Left ventricle myocardium superior (tissue), 1 donor: ENCODE data around the gene CLCF1. TPM values are rescaled to one million over a fixed set of nuclear protein-coding genes. Genes with fewer than 3 reads are reported as not detected.

Source experiments
- ATAC-seq: fragments of 200-7000 bp; cut with Tn5 transposase; one replicate; pipeline ENCODE4 v1.9.1; 2020; ENCODE audit warnings: mild to moderate bottlenecking, moderate library complexity
- DNase-seq: peaks from one replicate; pipeline ENCODE4 v3.0.0-alpha.2; 2020
- intact Hi-C: fragments of 100-400 bp; cut with micrococcal nuclease; formaldehyde crosslinking; loops from one replicate; pipeline ENCODE4 v1.11.0; 2022
- long read RNA-seq: library from polyadenylated mRNA; unstranded; transcript quantifications from one replicate; pipeline ENCODE4 v2.0.0, GENCODE V29; 2021
- total RNA-seq: library from RNA; stranded (reverse); fragmentation: NEBNext Ultra II Directional; extraction: Animal tissue kit (Norgen Biotek cat#: 25700); gene quantifications from one replicate; pipeline ENCODE4 v1.2.1, GENCODE V29; 2021
- donor health status: DM: no; HTN: yes; CAD: no; lungs with severe emphysema.

Gene CLCF1
- 0.89 TPM for total RNA-seq
- long read RNA-seq, partial matches to known transcripts: 0 of 1 reads
- long read RNA-seq, other reads (novel, unspliced or antisense): 1 of 1 reads

DNA sequence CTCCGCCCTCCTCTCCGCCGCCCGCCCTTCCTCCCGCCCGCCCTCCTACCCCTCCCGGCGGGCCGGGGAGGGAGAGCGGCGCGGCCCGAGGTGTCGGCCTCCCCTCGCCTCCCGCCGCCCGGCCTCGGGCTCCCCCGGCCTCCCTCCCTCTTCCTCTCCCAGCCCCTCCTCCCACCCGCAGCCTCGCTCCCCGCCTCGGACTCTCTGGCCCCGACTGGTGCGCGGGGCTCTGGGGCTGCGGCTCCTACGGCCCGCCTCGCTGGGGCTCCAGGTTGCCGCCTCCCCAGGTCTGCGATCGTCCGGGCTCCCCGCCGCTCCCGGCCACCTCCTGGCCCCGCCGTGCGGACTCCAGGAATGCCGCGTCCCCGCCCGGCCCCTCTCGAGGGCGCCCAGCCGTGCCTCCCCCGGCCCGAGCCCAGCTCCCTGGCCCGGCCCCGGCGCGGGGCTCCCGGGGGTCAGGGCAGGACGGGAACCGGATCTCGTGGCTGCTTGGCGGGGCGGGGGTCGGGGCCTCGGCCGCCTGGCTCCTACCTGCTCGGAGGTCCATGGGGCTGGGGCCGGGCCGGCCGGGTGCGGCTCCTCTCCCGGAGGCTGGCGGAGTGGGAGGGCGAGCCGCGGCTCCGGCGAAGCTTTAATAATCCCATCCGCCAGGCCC lies at the start of gene CLCF1:
Gene CLCF1, minus strand, starts transcription at position 606 of the 655 bp plus-strand sequence. Its CDS starts 59 bp downstream, at position 547.
- intact Hi-C loops: no loop called here
- peak; percentile 74 for ATAC-seq

GRCh38 chr11:67422891-67423290 lies 49.5 kb upstream of the CLCF1 start:
- intact Hi-C loops: no loop called here
- DNase-seq (no peak), ATAC-seq (no peak)

More for the DNA sequence above, at the start of gene CLCF1:
- peak; percentile 81 for DNase-seq

GRCh38 chr11:67421430-67422031 lies 48.1 kb upstream of the CLCF1 start:
- DNase-seq (no peak), ATAC-seq (no peak)
- intact Hi-C loops: no loop called here

DNA sequence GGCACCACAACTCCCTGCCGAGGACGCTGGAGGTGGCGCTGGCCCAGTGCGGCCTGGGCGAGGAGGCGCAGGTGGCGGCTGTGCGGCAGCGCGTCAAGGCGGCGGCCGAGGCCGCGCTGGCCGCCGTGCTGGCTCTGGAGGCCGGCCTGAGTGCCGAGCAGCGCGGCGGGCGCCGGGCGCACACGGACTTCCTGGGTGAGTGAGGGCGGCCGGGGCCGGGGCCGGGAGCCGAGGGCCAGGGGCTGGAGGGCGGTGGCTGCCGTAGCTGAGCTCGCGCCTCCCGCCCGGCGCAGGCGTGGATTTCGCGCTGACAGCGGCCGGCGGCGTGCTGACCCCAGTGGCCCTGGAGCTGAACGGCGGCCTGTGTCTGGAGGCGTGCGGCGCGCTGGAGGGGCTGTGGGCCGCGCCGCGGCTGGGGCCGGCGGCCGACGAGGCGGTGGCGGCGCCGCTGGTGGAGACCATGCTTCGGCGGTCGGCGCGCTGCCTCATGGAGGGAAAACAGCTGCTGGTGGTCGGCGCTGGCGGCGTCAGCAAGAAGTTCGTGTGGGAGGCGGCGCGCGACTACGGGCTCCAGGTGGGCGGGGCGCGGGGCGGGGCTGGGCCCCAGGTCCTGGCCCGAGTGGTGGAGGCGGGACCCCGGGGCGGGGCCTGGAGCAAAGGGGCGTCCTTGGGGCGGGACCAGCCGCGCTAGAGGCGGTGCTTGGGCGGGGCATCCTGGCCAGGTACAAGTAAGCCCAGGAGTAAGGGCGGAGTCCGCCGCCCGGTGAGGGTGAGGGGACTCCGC lies 47.4 kb upstream of the CLCF1 start:
- peak; percentile 99 for DNase-seq
- intact Hi-C loops: no loop called here
- peak; percentile 90 for ATAC-seq

DNA sequence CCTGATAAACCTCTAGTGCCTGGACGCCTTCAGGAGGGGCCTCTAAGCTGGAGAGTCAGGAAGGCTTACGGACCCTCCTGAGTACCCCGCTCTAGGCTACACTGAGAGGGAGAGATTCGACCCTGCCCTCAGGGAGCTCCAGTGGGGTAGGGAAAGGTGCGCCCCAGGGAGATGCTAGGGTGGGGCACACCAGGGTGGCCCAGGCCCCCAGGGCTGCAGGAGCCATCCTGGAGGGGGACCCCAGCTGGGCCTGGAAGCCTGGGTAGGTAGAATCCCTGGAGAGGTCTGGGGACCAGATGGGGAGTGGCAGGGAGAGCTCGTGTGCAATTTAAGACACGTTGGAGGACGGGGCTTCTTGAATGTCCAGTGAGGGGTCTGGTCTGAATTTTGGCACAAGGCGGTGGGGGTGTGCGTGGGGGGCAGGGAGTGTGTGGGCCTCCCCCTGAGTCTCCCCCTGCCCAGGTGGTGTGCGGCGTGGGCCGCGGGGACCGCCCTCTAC lies 46.8 kb upstream of the CLCF1 start:
- no peak for ATAC-seq
- intact Hi-C loops: no loop called here

DNA sequence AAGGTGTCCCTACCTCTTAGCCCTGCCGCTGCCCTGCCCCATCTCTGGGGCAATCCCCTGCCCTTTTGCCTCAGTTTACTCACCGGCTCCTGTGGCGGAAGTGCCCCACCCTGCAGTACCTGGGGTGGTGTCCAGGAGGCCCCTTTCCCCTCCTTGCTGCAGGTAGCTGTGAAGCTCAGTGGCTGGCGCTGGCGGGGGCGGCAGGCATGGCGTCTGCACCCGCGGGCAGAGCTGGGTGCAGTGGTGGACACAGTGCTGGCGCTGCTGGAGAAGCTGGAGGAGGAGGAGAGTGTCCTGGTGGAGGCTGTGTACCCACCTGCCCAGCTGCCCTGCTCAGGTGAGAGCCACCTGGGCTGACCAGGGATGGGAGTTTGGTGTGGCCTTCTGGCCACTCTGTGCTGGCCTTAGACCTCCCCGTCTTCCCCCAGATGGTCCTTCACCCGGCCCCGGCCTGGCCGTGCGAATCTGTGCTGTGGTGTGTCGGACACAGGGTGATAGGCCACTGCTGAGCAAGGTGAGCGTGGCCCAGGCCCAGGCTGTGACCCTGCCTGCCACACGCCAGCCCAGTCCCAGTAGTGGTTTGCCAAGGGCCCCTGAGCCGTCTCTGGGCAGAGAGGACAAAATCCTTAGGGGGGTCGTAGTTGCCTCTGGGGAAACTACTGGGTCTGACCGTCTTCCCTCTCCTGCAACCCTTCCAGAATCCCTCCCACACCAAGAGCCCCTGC lies 46.1 kb upstream of the CLCF1 start:
- DNase-seq: no peak
- ATAC-seq: no peak

More for the DNA sequence above, 46.8 kb upstream of the CLCF1 start:
- no peak for DNase-seq

GRCh38 chr11:67418476-67419281 lies 45.3 kb upstream of the CLCF1 start:
- ATAC-seq: peak; percentile 50
- peak; percentile 78 for DNase-seq
- intact Hi-C loops: no loop called here

More for the DNA sequence above, 46.1 kb upstream of the CLCF1 start:
- intact Hi-C loops: no loop called here

GRCh38 chr11:67417425-67417824 lies 44.0 kb upstream of the CLCF1 start:
- intact Hi-C loops: no loop called here
- no peak for ATAC-seq
- no peak for DNase-seq

DNA sequence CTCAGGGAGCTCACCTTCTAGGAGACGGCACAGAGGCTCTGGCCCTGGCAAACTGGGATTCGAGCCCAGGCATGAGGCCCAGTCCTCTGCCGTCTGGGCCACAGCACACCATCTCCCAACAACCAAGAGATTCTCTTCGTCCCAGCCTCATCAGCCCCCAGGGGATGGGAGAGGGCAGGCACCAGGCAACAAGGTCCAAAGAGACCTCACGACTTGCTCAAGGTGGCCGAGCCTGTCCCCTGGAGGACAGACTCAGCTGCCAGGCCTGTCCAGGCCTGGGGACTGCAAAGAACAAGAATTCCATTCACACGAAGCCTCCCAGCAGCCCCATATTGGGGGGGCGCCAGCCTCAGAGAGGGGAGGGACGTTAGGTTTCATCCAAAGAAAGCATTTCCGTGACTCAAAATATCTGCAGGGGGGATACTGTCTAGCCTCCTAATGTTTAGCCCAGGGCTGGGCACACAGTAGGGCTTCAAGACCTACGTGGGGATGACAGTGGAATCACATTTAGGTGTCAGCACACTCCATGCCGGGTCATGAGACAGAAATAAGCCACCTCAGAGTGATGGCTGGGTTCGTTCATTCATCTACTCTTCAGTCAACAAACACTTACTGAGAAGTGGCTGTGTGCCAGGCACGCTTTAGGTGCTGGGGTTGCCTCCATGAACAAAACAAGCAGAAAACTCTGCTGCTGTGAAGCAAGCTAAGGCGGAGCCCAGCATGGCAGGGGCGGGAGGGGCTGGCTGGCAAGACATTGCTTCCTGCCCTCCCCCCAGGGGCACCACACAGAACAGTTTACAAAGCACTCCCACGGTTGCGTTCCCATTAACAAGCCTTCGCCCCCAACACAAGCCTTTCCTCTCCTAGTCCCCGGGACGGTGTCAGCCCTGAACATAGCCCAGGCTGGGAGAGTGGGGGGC lies 43.3 kb upstream of the CLCF1 start:
- DNase-seq (no peak), ATAC-seq (no peak)
- intact Hi-C loops: no loop called here

- ATAC-seq: peak; percentile 44
- intact Hi-C loops: no loop called here
- peak; percentile 72 for DNase-seq
Measured at GRCh38 chr11:67415501-67416304, 42.3 kb upstream of the CLCF1 start, which contains the start of gene CARNS1. TSS of gene CARNS1 (plus strand) at chr11:67415678. CDS start at chr11:67416200, 522 bp downstream.

- ATAC-seq (no peak), DNase-seq (no peak)
- intact Hi-C loops: no loop called here
Measured at GRCh38 chr11:67413266-67413849, 40.0 kb upstream of the CLCF1 start.

- intact Hi-C loops: no loop called here
- ATAC-seq: no peak
- no peak for DNase-seq
Measured at GRCh38 chr11:67412495-67413179, 39.2 kb upstream of the CLCF1 start.

- DNase-seq (no peak), ATAC-seq (no peak)
- intact Hi-C loops: no loop called here
Measured at GRCh38 chr11:67411785-67412152, 38.4 kb upstream of the CLCF1 start.

DNA sequence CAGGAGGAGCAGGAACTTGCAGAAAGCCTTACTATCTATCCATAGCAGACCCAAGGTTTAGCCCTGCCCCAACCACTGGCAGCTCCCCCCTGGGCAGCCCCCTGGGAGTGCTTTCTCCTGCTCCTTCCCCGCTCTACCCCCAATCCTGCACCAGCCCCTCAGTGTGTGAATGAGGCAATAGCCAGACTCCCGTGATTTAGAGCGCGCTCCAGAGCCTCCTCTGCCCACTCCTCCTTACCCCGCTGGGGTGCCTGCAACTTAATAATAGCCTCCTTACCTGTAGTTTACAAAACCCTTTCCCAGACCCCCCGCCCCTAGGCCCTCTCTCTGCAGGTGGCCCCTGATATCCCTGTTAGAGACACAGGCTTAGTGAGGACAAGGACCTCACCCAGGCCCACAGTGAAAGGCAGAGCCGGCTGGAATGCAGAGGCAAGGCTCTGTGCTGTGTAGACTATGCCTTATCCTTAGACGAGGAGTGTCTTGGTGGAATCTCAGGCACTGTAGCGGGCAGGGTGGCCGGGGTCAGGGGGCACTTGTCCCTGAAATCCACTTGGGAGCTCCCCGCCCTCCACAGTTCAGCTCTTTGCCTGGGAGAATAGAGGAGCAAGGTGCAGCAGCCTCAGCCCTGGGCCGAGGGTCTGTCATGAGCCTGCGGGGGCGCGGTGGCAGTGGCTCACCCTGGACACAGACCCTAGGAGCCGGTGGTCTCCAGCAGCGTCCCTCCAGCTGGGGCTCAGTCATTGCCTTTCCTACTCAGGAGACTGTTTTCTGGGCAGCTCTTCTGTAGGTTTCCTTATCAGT lies 37.8 kb upstream of the CLCF1 start:
- ATAC-seq: no peak
- intact Hi-C loops: no loop called here

DNA sequence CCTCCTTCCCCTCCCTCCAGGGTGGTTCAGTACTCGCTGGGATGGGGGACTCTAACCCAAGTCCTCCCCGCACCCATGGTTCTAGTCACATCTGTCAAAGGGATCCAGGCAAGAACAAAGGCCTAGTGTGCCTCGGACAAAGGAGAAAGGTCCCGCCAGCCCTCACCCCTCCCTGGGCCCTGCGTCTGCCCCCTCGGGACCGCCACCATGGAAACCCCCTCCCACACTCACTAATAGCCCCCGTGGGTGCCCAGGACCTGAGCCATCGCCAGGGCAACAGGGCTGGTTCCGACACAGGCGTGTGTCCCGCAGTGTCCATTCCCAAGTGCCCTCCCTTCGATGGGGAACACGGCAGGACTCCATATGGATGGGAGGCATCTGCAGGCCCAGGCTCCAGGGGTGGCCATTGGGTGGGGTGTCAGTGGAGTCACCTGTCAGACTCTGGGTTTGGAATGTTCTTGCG lies 37.0 kb upstream of the CLCF1 start:
- DNase-seq (no peak), ATAC-seq (no peak)
- intact Hi-C loops: no loop called here

More for the DNA sequence above, 37.8 kb upstream of the CLCF1 start:
- no peak for DNase-seq
